Loucy (cell line): ENCODE measurements around the gene SIRPB1.

Source experiments
- H2AFZ ChIP-seq: fragments of 200-600 bp; sonication (generic); 2 replicates; pipeline ENCODE4 v1.6.0; 2016; ENCODE audit warnings: antibody characterized with exemption, mild to moderate bottlenecking, low read length, moderate library complexity
- H3F3A ChIP-seq: fragments of 200-600 bp; 2 replicates; pipeline ENCODE4 v1.6.0; 2016; ENCODE audit warnings: antibody characterized with exemption, low read depth, mild to moderate bottlenecking
- H3K27me3 ChIP-seq: fragments of 200-600 bp; sonication (generic); 2 replicates; pipeline ENCODE4 v1.6.1; 2014; ENCODE audit warnings: low read length, mild to moderate bottlenecking; ENCODE audit not compliant: insufficient read depth, poor library complexity, severe bottlenecking
- H3K36me3 ChIP-seq: fragments of 200-600 bp; sonication (generic); 2 replicates; pipeline ENCODE4 v1.6.1; 2016; ENCODE audit warnings: low read length; ENCODE audit not compliant: insufficient read depth
- H3K4me1 ChIP-seq: fragments of 200-600 bp; sonication (generic); 2 replicates; pipeline ENCODE4 v1.5.1; 2014; ENCODE audit warnings: low read length, mild to moderate bottlenecking; ENCODE audit not compliant: insufficient read depth, poor library complexity, severe bottlenecking
- H3K4me2 ChIP-seq: fragments of 200-600 bp; sonication (generic); 2 replicates; pipeline ENCODE4 v1.6.0; 2014; ENCODE audit warnings: antibody characterized with exemption, low read length, low read depth, mild to moderate bottlenecking; ENCODE audit not compliant: poor library complexity, severe bottlenecking
- H3K4me3 ChIP-seq: fragments of 200-600 bp; sonication (generic); 2 replicates; pipeline ENCODE4 v1.5.1; 2014; ENCODE audit warnings: low read length, mild to moderate bottlenecking, mixed read lengths; ENCODE audit not compliant: poor library complexity, severe bottlenecking
- H3K79me2 ChIP-seq: fragments of 200-600 bp; sonication (generic); 2 replicates; pipeline ENCODE4 v1.6.1; 2014; ENCODE audit warnings: low read length; ENCODE audit not compliant: insufficient read depth
- H3K9ac ChIP-seq: fragments of 200-600 bp; sonication (generic); 2 replicates; pipeline ENCODE4 v1.6.0; 2014; ENCODE audit warnings: mild to moderate bottlenecking, low read depth, low read length, moderate library complexity; ENCODE audit not compliant: poor library complexity, severe bottlenecking
- H3K9me2 ChIP-seq: fragments of 200-600 bp; sonication (generic); replicated peaks from 2 replicates; pipeline ENCODE4 v1.6.1; 2016; ENCODE audit warnings: low read depth, low read length, mixed read lengths
- H3K9me3 ChIP-seq: fragments of 200-600 bp; sonication (generic); 2 replicates; pipeline ENCODE4 v1.6.1; 2014; ENCODE audit warnings: mild to moderate bottlenecking, antibody characterized with exemption, low read length, low read depth; ENCODE audit not compliant: insufficient read depth
- H4K20me1 ChIP-seq: fragments of 200-600 bp; sonication (generic); 2 replicates; pipeline ENCODE4 v1.6.0; 2014; ENCODE audit warnings: antibody characterized with exemption, low read length, mild to moderate bottlenecking; ENCODE audit not compliant: insufficient read depth, poor library complexity, severe bottlenecking
- CTCF ChIP-seq: fragments of 200-600 bp; sonication (generic); conservative IDR thresholded peaks from 2 replicates; pipeline ENCODE4 v1.5.1; 2014; ENCODE audit warnings: mild to moderate bottlenecking, antibody characterized with exemption, low read length
- EZH2phosphoT487 ChIP-seq: fragments of 200-600 bp; IDR thresholded peaks from 2 replicates; pipeline ENCODE4 v1.6.1; 2018; ENCODE audit warnings: antibody characterized with exemption, mild to moderate bottlenecking, moderate library complexity, borderline replicate concordance

SIRPB1 gene

DNA sequence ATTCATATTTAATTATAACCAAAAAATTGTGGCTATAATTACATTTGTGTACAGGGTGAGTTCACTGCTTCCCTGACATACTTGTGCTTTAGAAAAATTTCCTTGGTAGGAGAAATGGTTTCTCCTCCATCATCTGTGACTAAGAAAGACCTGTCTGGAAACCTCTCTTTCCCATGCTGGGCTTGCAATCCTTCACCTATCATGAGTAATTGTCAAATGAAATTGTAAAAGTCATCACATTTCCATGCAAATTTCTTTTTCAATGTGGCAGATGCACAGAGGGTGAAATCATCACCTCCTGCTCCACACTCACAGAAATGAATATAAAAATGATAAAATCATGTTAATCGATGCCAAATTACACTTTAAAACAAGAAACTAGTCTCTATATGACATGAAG, 1.5 kb upstream of the SIRPB1 start:
- no peaks in the 10 kb centered on the region for H3K27me3 ChIP-seq
- H3K9ac ChIP-seq, result no peak overlapping the region
- peaks cover 30% of the 10 kb centered on the region for H3K4me1 ChIP-seq
- no peaks in the 10 kb centered on the region for H3F3A ChIP-seq
- peaks cover 8% of the 10 kb centered on the region; the same call in 1 of the 2 replicates for H3K9me3 ChIP-seq
- no peak overlapping the region for H3K4me2 ChIP-seq
- H3K4me3 ChIP-seq, result no peak overlapping the region
- no peaks in the 10 kb centered on the region for H3K9me2 ChIP-seq
- no peak overlapping the region for H2AFZ ChIP-seq
- TF ChIP-seq EZH2phosphoT487 (no peak), CTCF (no peak)
- no peaks in the 10 kb centered on the region for H4K20me1 ChIP-seq
- H3K79me2 ChIP-seq, result no peaks in the 10 kb centered on the region
- no peaks in the 10 kb centered on the region for H3K36me3 ChIP-seq

DNA sequence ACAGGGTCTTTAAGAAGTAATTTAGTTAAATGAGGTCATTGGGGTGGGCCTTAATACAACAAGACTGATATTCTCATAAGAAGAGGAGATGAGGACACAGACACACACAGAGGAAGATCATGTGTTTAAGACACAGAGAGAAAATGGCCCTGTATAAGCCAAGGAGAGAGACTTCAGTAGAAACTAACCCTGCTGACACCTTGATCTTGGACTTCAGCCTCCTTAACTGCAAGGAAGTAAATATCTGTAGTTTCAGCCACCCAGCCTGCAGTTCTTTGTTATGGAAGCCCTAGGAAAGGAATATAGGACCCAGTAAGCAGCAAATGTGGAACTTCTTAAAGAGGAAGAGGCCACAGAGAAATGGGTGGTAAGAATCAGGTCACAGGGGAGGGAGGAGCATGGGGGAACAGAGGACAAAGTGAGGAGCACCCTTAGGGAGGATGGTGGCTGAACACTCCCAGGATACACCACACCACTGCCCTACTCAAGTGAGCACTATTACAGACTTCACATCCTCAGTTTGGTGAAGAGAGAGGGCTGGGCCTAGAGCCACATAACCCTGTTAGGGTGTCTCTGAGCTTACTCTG, 762 bp downstream of the SIRPB1 start:
- Histone ChIP-seq H3K4me1 (peaks cover 30% of the 10 kb centered on the region), H3K9me3 (peaks cover 8% of the 10 kb centered on the region; the same call in 1 of the 2 replicates), H3K36me3 (no peaks in the 10 kb centered on the region), H3F3A (no peaks in the 10 kb centered on the region), H3K4me3 (no peak overlapping the region), H3K9me2 (no peaks in the 10 kb centered on the region), H3K79me2 (no peaks in the 10 kb centered on the region), H3K4me2 (no peak overlapping the region), H3K9ac (no peak overlapping the region), H4K20me1 (no peaks in the 10 kb centered on the region), H3K27me3 (no peaks in the 10 kb centered on the region), H2AFZ (no peak overlapping the region)
- TF ChIP-seq CTCF, result no peak
- TF ChIP-seq EZH2phosphoT487, result no peak

- TF ChIP-seq CTCF (no peak), EZH2phosphoT487 (no peak)
- Histone ChIP-seq H3K27me3 (no peaks in the 10 kb centered on the region), H4K20me1 (no peaks in the 10 kb centered on the region), H3K4me2 (no peak overlapping the region), H3K9me3 (peaks cover 8% of the 10 kb centered on the region; the same call in 1 of the 2 replicates), H2AFZ (no peak overlapping the region), H3K4me1 (peaks cover 30% of the 10 kb centered on the region), H3K9me2 (no peaks in the 10 kb centered on the region), H3K79me2 (no peaks in the 10 kb centered on the region), H3F3A (no peaks in the 10 kb centered on the region), H3K36me3 (no peaks in the 10 kb centered on the region), H3K4me3 (no peak overlapping the region), H3K9ac (no peak overlapping the region)
These were observed 1.3 kb downstream of the SIRPB1 start for GRCh38 chr20:1618479-1618878.
